ENCODE measurements around the gene KANSL1.
A peak's percentile ranks its signal among the peaks of the same experiment; 100 is the strongest.
"Not testable (repeated sequence)": the region's sequence is repeated elsewhere in the genome, so short reads cannot be mapped to it uniquely, and the experiment has no call there.

The KANSL1 gene

DNA sequence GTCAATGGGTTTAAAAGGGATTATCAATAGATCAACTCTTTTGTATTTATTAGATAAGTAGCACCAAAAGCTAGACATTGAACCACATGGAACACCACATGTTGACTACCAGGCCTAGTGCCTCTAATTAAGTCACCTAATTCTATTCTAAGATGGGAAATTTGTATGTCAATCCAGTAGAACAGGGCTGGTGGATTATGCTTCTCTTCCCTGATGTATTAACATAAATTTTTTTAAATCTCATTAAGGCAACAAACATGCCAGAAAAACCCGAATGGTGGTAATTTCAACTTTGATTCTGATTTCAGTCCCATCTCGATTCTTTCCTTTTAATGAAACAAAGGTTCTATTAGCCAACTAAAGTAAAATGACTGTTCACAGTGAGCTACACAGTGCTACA lies 92.6 kb downstream of the KANSL1 start:
- FAIRE-seq, result peak; percentile 5
- TF ChIP-seq TAF1 (IDR thresholded peaks at IDR 0.05; ENCODE audit: borderline replicate concordance, low read depth, low read length), result no peak
- TF ChIP-seq POLR2A (IDR thresholded peaks at IDR 0.05; ENCODE audit: low read depth, low read length), result no peak
- TF ChIP-seq POLR2AphosphoS5 (IDR thresholded peaks at IDR 0.05; ENCODE audit: low read depth, low read length), result no peak
- no peak for DNase-seq (ENCODE audit: insufficient read length)

DNA sequence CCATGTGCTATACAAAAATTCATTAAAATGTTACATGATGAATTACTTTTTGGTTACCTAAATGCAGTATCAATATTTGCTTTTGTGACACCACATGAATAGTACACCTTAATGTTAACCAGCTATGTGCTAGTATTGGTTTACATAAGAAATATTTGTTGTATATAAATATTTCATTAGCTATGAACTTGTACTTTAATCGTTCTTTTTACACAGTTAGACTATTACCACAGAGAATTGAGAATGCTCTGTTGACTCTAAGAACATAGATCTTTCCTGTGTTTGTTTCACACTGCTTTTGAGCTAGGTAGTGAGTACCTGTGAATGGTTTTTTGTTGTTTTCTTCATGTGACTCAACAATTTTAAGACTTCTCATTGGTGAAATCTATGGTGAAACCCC lies 93.4 kb downstream of the KANSL1 start:
- FAIRE-seq (no peak), DNase-seq (ENCODE audit: insufficient read length) (no peak)
- no peak for TF ChIP-seq POLR2AphosphoS5 (IDR thresholded peaks at IDR 0.05; ENCODE audit: low read depth, low read length)
- no peak for TF ChIP-seq TAF1 (IDR thresholded peaks at IDR 0.05; ENCODE audit: borderline replicate concordance, low read depth, low read length)
- no peak for TF ChIP-seq POLR2A (IDR thresholded peaks at IDR 0.05; ENCODE audit: low read depth, low read length)

DNA sequence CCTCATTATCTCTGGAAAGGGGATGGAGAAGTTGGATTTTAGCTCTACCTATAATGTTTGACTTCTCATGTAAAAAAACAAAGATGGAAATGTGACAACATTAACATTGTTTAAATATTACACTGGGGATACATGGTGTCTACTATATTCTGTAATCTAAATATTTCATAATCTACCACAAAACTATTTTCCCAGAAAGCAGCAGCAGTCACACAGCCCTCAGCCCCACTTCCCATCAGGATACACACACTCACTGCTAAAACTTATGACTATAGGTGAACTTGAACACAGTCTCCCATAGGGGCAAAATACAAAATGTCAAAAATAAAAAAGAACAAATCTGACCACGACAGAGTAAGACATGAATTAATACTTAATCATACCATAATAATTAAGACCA lies 95.7 kb downstream of the KANSL1 start:
- TF ChIP-seq POLR2A (IDR thresholded peaks at IDR 0.05; ENCODE audit: low read depth, low read length) (no peak), POLR2AphosphoS5 (IDR thresholded peaks at IDR 0.05; ENCODE audit: low read depth, low read length) (no peak), TAF1 (IDR thresholded peaks at IDR 0.05; ENCODE audit: borderline replicate concordance, low read depth, low read length) (no peak)
- DNase-seq (ENCODE audit: insufficient read length) (no peak), FAIRE-seq (no peak)

DNA sequence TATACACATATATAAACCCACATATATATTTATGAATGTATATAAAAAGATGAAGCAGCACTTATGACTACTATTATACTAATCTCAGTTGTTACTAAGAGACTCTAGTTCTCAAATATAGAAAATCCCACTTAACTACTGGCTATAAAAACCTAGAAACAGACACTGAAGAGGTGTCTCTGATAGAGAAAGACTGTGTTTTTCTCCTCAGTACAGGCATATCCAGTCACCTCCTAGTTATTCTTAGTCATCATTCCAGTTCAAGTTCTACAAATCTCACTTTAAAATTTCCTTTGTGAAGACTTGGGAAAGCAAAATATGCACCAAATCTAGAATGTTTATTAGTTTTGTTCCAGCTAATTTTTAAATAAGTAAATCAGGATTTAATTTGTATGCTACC lies 100.2 kb downstream of the KANSL1 start:
- no peak for FAIRE-seq
- no peak for TF ChIP-seq TAF1 (IDR thresholded peaks at IDR 0.05; ENCODE audit: borderline replicate concordance, low read depth, low read length)
- TF ChIP-seq POLR2A (IDR thresholded peaks at IDR 0.05; ENCODE audit: low read depth, low read length), result no peak
- TF ChIP-seq POLR2AphosphoS5 (IDR thresholded peaks at IDR 0.05; ENCODE audit: low read depth, low read length), result no peak
- no peak for DNase-seq (ENCODE audit: insufficient read length)

DNA sequence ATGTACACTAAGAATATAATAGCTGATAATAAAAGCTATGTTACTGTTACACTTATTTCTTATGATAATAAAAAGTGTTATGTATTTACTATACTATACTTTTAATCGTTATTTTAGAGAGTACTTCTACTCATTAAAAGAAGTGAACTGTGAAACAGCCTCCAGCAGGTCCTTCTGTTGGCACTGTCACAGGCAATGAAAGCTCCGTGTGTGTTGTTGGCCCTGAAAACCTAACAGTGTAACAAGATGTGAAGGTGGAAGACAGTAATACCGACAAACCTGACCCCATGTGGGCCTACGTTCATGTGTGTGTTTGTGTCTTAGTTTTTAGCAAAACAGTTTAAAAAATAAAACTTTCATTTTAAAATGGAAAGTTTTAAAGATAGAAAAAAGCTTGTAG lies 102.4 kb downstream of the KANSL1 start:
- DNase-seq (ENCODE audit: insufficient read length), result no peak
- FAIRE-seq, result no peak
- no peak for TF ChIP-seq TAF1 (IDR thresholded peaks at IDR 0.05; ENCODE audit: borderline replicate concordance, low read depth, low read length)

DNA sequence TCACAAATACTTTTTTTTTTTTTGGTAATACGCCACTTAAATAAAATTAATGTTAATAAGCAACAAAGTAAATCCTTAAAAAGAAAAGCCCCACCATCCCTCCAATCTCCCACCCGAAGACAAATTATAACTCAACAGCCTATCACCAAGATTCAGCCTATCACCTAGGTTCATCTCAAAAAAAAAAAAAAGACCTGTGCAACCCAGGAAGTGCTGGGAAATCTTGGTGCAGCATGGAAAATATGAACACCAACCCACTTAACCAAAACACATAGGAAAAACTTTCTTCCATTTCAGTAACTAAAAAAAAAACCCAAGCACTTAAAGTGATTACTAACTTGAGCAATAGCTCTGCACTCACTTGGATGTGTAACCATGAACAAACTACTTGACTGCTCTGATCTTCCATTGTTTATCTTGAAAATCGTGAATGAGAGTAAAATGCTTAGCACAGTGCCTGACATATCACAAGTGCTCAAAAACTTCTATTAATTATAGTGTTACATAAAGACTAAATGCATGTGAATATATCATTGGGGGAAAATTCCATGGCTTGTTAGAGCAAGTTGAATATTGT lies 103.8 kb downstream of the KANSL1 start:
- DNase-seq (ENCODE audit: insufficient read length) (no peak), FAIRE-seq (no peak)
- no peak for TF ChIP-seq TAF1 (IDR thresholded peaks at IDR 0.05; ENCODE audit: borderline replicate concordance, low read depth, low read length)
- TF ChIP-seq POLR2A (IDR thresholded peaks at IDR 0.05; ENCODE audit: low read depth, low read length), result no peak
- TF ChIP-seq POLR2AphosphoS5 (IDR thresholded peaks at IDR 0.05; ENCODE audit: low read depth, low read length), result no peak

DNA sequence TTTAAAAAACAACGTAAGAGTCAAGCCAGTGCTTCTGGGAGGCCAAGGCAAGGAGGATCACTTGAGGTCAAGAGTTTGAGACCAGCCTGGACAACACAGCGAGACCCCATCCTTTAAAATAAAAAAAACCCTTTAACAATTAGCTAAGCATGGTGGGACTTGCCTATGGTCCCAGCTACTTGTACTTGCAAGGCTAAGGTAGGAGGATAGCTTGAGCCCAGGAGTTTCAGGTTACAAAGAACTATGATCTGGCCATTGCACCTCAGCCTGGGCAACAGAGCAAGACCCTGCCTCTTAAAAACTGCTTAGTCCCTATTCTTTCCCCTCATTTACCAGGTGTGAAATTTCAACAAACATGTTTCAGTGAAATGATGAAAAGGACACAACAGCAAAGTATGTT lies 104.6 kb downstream of the KANSL1 start:
- DNase-seq (ENCODE audit: insufficient read length), result no peak
- TF ChIP-seq POLR2AphosphoS5 (IDR thresholded peaks at IDR 0.05; ENCODE audit: low read depth, low read length) (no peak), POLR2A (IDR thresholded peaks at IDR 0.05; ENCODE audit: low read depth, low read length) (no peak), TAF1 (IDR thresholded peaks at IDR 0.05; ENCODE audit: borderline replicate concordance, low read depth, low read length) (no peak)
- FAIRE-seq, result no peak

DNA sequence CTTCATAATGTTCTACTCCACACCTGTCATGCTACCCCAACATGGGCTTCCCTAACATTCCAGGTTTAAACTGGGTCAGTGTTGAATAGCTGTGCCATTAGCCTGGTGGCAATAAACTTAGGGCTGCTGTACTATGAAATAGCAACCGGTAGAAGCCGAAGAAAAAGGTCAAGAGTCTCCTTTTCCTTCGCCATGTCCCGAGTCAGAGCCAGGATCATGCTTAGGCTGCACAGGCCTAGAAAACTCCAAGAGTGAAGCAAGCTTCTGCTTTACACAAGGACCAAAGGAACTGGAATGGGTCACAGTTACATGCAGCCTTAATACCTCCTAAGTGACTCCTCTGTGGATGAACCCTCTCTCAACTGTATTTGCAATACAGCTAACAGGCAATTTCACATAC lies 105.4 kb downstream of the KANSL1 start:
- peak; percentile 80 for FAIRE-seq
- not testable (repeated sequence) for DNase-seq (ENCODE audit: insufficient read length)

DNA sequence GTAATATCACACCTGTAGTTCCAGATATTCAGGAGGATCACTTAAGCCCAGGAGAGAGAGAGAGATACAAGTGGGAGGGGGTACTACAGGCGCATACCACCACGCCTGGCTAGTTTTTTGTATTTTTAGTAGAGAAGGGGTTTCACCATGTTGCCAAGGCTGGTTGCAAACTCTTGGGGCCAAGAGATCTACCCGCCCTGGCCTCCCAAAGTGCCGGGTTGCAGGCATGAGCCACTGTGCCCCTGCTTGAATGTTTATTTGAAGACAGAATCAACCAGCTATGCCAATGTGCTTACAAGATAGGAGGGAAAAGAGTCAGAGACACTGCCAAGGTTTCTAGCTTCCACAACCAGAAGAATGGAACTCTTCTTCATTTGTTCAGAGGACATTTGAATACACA lies 106.4 kb downstream of the KANSL1 start:
- no peak for FAIRE-seq
- TF ChIP-seq POLR2AphosphoS5 (IDR thresholded peaks at IDR 0.05; ENCODE audit: low read depth, low read length), result no peak
- no peak for TF ChIP-seq TAF1 (IDR thresholded peaks at IDR 0.05; ENCODE audit: borderline replicate concordance, low read depth, low read length)
- no peak for TF ChIP-seq POLR2A (IDR thresholded peaks at IDR 0.05; ENCODE audit: low read depth, low read length)
- no peak for DNase-seq (ENCODE audit: insufficient read length)

DNA sequence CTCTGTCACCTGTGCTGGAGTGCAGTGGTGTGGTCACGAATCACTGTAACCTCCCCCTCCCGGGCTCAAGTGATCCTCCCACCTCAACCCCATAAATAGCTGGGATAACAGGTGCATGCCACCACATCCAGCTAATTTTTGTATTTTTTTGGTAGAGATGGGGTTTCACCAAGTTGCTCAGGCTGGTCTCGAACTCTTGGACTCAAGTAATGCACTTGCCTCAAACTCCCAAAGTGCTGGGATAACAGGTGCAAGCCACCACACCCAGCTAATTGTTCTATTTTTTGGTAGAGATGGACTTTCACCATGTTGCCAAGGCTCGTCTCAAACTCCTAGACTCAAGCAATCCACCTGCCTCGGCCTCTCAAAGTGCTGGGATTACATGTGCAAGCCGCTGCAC lies 107.7 kb downstream of the KANSL1 start:
- DNase-seq (ENCODE audit: insufficient read length), result no peak
- FAIRE-seq, result no peak
- TF ChIP-seq TAF1 (IDR thresholded peaks at IDR 0.05; ENCODE audit: borderline replicate concordance, low read depth, low read length) (no peak), POLR2AphosphoS5 (IDR thresholded peaks at IDR 0.05; ENCODE audit: low read depth, low read length) (no peak), POLR2A (IDR thresholded peaks at IDR 0.05; ENCODE audit: low read depth, low read length) (no peak)

DNA sequence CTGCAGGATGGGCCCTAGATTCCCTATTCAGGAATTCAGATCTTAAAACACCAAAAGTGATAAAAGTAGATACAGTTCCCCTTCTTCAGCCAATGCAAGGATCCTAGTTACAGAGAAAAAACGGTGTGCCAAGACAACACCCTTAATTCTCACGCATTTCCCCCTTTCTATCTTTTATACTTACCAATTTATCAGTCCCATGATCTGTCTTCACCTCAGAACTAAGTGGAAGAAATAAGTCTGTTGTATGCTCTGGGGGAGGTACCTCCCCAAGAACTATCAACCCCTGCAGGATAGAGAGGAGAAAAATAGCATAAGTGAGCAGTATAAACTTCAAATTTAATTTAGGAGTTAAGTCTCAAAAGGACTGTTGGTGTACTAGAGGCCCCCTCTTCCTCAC lies 111.0 kb downstream of the KANSL1 start:
- DNase-seq (ENCODE audit: insufficient read length) (no peak), FAIRE-seq (no peak)
- TF ChIP-seq POLR2AphosphoS5 (IDR thresholded peaks at IDR 0.05; ENCODE audit: low read depth, low read length), result no peak
- no peak for TF ChIP-seq TAF1 (IDR thresholded peaks at IDR 0.05; ENCODE audit: borderline replicate concordance, low read depth, low read length)
- no peak for TF ChIP-seq POLR2A (IDR thresholded peaks at IDR 0.05; ENCODE audit: low read depth, low read length)

DNA sequence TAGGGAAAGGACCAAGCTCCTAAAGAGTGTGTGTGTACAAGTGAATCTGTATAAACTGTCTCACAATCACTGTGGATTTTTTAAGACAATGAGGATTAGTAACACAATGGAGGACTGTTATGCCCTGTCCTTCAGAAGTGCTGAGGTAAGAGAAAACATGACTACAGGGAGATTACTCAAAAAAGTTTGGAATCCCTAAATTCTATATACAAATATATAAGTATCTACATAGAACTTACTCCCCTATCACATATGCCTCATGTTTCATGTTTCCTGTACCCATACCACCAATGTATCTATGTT lies 112.3 kb downstream of the KANSL1 start:
- FAIRE-seq, result no peak

More for the DNA sequence above, 112.3 kb downstream of the KANSL1 start:
- no peak for DNase-seq (ENCODE audit: insufficient read length)
- TF ChIP-seq POLR2AphosphoS5 (IDR thresholded peaks at IDR 0.05; ENCODE audit: low read depth, low read length) (no peak), TAF1 (IDR thresholded peaks at IDR 0.05; ENCODE audit: borderline replicate concordance, low read depth, low read length) (no peak), POLR2A (IDR thresholded peaks at IDR 0.05; ENCODE audit: low read depth, low read length) (no peak)
